ENCODE measurements around the gene ARID5B. TPM values are rescaled to one million over a fixed set of nuclear protein-coding genes. Genes with fewer than 3 reads are reported as not detected.

The ARID5B gene
- total and polyA plus RNA-seq, 2 donors (not counting 1 experiment from before 2014, with no cell fraction given): 22.4 to 237 TPM

DNA sequence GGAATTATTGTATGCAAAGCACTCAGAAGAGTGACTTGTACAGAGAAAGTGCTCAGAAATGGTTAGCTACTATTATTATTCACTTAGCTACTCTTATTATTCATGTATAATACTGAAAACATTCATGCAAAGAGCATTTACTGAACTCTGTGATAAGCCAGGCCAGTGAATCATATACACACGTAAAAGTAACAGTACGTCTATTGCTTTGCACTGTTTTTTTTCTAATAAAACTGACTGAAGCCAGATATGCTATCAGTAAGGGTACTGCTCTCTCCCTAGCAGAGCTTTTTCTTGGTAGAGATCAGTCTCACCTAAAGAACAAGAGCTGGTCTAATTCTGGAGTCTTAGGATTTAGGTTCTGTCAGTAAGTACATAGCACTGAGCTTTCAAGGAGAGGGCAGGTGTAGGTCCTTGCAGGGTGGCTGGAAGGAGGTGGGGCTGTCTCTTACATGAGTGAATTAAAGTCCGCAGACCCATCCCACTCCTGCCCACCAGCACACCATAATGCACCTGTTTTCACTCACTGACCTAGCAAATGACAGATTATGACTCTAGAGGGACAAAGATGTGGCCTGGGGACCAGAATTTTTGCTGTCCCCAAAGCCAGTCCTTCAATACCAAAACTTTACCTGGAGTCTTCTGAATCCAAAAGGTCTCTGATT is 145.9 kb downstream of the ARID5B start:
- Mint-ChIP-seq H3K27me3 (no peaks in the 10 kb centered on the region), H3K4me1 (peaks cover 92% of the 10 kb centered on the region), H3K4me3 (peak overlapping the region; percentile 85), H3K9me3 (ENCODE audit: insufficient read depth) (no peaks in the 10 kb centered on the region), H3K27ac (peak overlapping the region; percentile 86)
- no peaks in the 10 kb centered on the region for H3K27me3 ChIP-seq (replicated peaks in 1 of 4; ENCODE audit: control extremely low read depth in 1 of 4, control insufficient read depth in 3 of 4, insufficient read depth in 4 of 4, low read length in 3 of 4)
- H3K4me2 ChIP-seq (replicated peaks; ENCODE audit: low read depth, low read length, poor library complexity, severe bottlenecking): peak overlapping the region; percentile 70
- WGBS (ENCODE audit: insufficient coverage): 80% methylated on average over 1 of the region's 3 CpGs
- ATAC-seq (ENCODE audit: low read depth) (no peak), DNase-seq (no peak)
- peak overlapping the region; percentile 85 to 92 for H3K27ac ChIP-seq (ENCODE audit: low read length in 2 of 2)
- H3K4me3 ChIP-seq (ENCODE audit: control extremely low read depth in 1 of 5, extremely low read depth in 1 of 5, insufficient read depth in 1 of 5, low read depth in 2 of 5, low read length in 4 of 5): peak overlapping the region in 4 of 5 experiments; percentile 30 to 60 (median 42)
- CTCF ChIA-PET: interaction anchor here (0.6 to 14.1 kb wide), 4 partner anchors 9 to 196 kb away, joined by 3 to 184 read pairs (median 6); no protein-coding TSS in a partner anchor
- no peak for TF ChIP-seq EZH2 (IDR thresholded peaks at IDR 0.05; ENCODE audit: borderline replicate concordance, insufficient read depth, low read depth, low read length, poor library complexity, severe bottlenecking)
- TF ChIP-seq, protein P1, sequence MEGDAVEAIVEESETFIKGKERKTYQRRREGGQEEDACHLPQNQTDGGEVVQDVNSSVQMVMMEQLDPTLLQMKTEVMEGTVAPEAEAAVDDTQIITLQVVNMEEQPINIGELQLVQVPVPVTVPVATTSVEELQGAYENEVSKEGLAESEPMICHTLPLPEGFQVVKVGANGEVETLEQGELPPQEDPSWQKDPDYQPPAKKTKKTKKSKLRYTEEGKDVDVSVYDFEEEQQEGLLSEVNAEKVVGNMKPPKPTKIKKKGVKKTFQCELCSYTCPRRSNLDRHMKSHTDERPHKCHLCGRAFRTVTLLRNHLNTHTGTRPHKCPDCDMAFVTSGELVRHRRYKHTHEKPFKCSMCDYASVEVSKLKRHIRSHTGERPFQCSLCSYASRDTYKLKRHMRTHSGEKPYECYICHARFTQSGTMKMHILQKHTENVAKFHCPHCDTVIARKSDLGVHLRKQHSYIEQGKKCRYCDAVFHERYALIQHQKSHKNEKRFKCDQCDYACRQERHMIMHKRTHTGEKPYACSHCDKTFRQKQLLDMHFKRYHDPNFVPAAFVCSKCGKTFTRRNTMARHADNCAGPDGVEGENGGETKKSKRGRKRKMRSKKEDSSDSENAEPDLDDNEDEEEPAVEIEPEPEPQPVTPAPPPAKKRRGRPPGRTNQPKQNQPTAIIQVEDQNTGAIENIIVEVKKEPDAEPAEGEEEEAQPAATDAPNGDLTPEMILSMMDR (IDR thresholded peaks at IDR 0.05): no peak
- no peak overlapping the region for H2AFZ ChIP-seq (ENCODE audit: insufficient read depth, low read depth, low read length, poor library complexity, severe bottlenecking)
- H3K36me3 ChIP-seq (replicated peaks in 1 of 2; ENCODE audit: control extremely low read depth in 1 of 2, control insufficient read depth in 1 of 2, extremely low read depth in 1 of 2, insufficient read depth in 2 of 2, low read length in 1 of 2): peaks cover 0 to 15% of the 10 kb centered on the region in 2 experiments
- no peaks in the 10 kb centered on the region for H4K20me1 ChIP-seq (ENCODE audit: control insufficient read depth, insufficient read depth, low read length, poor library complexity, severe bottlenecking)
- H3K79me2 ChIP-seq (ENCODE audit: control insufficient read depth, insufficient read depth, low read length): peaks cover 95% of the 10 kb centered on the region
- peak overlapping the region; percentile 69 for H3K9ac ChIP-seq (ENCODE audit: low read length)
- peaks cover 91 to 96% of the 10 kb centered on the region in 2 donors for H3K4me1 ChIP-seq (ENCODE audit: control insufficient read depth in 2 of 2, insufficient read depth in 2 of 2, low read length in 2 of 2)
- H3K9me3 ChIP-seq (ENCODE audit: control extremely low read depth in 1 of 3, control insufficient read depth in 2 of 3, insufficient read depth in 1 of 3, low read length in 2 of 3): peaks cover 0 to 8% (median 2%) of the 10 kb centered on the region in 3 donors
- intact Hi-C loops (cut with micrococcal nuclease): loop anchor here (2.0 to 10.0 kb wide), 3 partner anchors 145 to 763 kb away; no protein-coding TSS in a partner anchor
- POLR2A ChIA-PET: interaction anchor here (1.0 to 1.5 kb wide), 2 partner anchors 145 to 149 kb away, joined by 3 to 4 read pairs; no protein-coding TSS in a partner anchor

DNA sequence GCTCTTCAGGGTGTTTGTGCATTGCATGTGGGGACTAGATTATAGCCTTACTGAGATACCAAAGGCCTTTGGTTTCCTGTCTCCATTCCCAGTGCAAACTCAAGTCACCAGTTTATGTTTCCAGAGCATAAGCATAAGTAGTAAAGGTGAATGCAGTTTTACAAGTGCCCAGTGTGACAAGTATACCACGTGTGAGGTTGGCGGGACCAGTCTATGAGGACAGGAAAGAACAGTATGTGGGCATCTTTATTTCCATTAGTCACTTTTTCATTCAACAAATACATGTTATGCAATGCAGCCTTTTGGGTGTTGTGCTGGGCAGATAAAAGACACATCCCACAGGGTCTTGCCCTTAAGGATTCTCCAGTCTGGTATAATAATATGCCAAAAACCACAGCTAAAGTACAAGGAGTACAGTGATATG is 146.5 kb downstream of the ARID5B start:
- Histone ChIP-seq H3K27ac (ENCODE audit: low read length in 2 of 2) (peak overlapping the region; percentile 85 to 92), H3K9me3 (ENCODE audit: control extremely low read depth in 1 of 3, control insufficient read depth in 2 of 3, insufficient read depth in 1 of 3, low read length in 2 of 3) (peaks cover 0 to 5% (median 2%) of the 10 kb centered on the region in 3 donors), H3K79me2 (ENCODE audit: control insufficient read depth, insufficient read depth, low read length) (peaks cover 95% of the 10 kb centered on the region), H3K4me3 (ENCODE audit: control extremely low read depth in 1 of 5, extremely low read depth in 1 of 5, insufficient read depth in 1 of 5, low read depth in 2 of 5, low read length in 4 of 5) (peak overlapping the region in 3 of 5 experiments; percentile 39 to 60 (median 50)), H2AFZ (ENCODE audit: insufficient read depth, low read depth, low read length, poor library complexity, severe bottlenecking) (no peak overlapping the region), H3K4me2 (replicated peaks; ENCODE audit: low read depth, low read length, poor library complexity, severe bottlenecking) (peak overlapping the region; percentile 70), H3K27me3 (replicated peaks in 1 of 4; ENCODE audit: control extremely low read depth in 1 of 4, control insufficient read depth in 3 of 4, insufficient read depth in 4 of 4, low read length in 3 of 4) (no peaks in the 10 kb centered on the region), H3K4me1 (ENCODE audit: control insufficient read depth in 2 of 2, insufficient read depth in 2 of 2, low read length in 2 of 2) (peaks cover 92 to 96% of the 10 kb centered on the region in 2 donors), H3K36me3 (replicated peaks in 1 of 2; ENCODE audit: control extremely low read depth in 1 of 2, control insufficient read depth in 1 of 2, extremely low read depth in 1 of 2, insufficient read depth in 2 of 2, low read length in 1 of 2) (peaks cover 0 to 21% of the 10 kb centered on the region in 2 experiments), H3K9ac (ENCODE audit: low read length) (peak overlapping the region; percentile 69), H4K20me1 (ENCODE audit: control insufficient read depth, insufficient read depth, low read length, poor library complexity, severe bottlenecking) (no peaks in the 10 kb centered on the region)
- intact Hi-C loops (cut with micrococcal nuclease): loop anchor here (2.0 to 10.0 kb wide), 4 partner anchors 15 to 763 kb away; no protein-coding TSS in a partner anchor
- Mint-ChIP-seq H3K4me3 (peak overlapping the region; percentile 85), H3K27me3 (no peaks in the 10 kb centered on the region), H3K4me1 (peaks cover 95% of the 10 kb centered on the region), H3K27ac (peak overlapping the region; percentile 86), H3K9me3 (ENCODE audit: insufficient read depth) (no peaks in the 10 kb centered on the region)
- ATAC-seq (ENCODE audit: low read depth) (no peak), DNase-seq (no peak)
- no CpG with 5 or more reads among the region's 2 CpGs for WGBS (ENCODE audit: insufficient coverage)
- TF ChIP-seq, protein P1 (IDR thresholded peaks at IDR 0.05): no peak
- no peak for TF ChIP-seq EZH2 (IDR thresholded peaks at IDR 0.05; ENCODE audit: borderline replicate concordance, insufficient read depth, low read depth, low read length, poor library complexity, severe bottlenecking)
- POLR2A ChIA-PET: interaction anchor here (1.2 to 3.6 kb wide), 4 partner anchors 28 to 196 kb away, joined by 3 to 24 read pairs (median 4); partner anchors contain the start of gene ARID5B
- CTCF ChIA-PET: interaction anchor here (0.5 to 14.1 kb wide), 9 partner anchors 8 to 197 kb away, joined by 3 to 184 read pairs (median 7); partner anchors contain the start of gene ARID5B

Data from B cell (primary cell).